ENCODE results near the gene C17orf50. TPM values are rescaled to one million over a fixed set of nuclear protein-coding genes. Genes with fewer than 3 reads are reported as not detected.

The C17orf50 gene
- total RNA-seq, 2 experiments from 2014 or later: not detected

GRCh38 chr17:35780950-35781349, 20.3 kb downstream of the C17orf50 start:
- peaks cover 5% of the 10 kb centered on the region for H3K36me3 Mint-ChIP-seq (ENCODE audit: low read depth)
- intact Hi-C loops (cut with DNase I, micrococcal nuclease): no loop called here
- no peaks in the 10 kb centered on the region for H3K9me3 Mint-ChIP-seq
- no peaks in the 10 kb centered on the region for H3K4me1 ChIP-seq (ENCODE audit: insufficient read depth, low read length)
- H3K27ac Mint-ChIP-seq: no peak overlapping the region
- CTCF ChIA-PET: interaction anchor here (1.5 kb wide), 1 partner anchor 34 kb away, joined by 3 read pairs; no protein-coding TSS in a partner anchor
- ATAC-seq (ENCODE audit: poor library complexity): no peak
- no peak for DNase-seq
- no peaks in the 10 kb centered on the region for H3K9me3 ChIP-seq (ENCODE audit: control insufficient read depth in 1 of 2, insufficient read depth in 1 of 2, low read length in 2 of 2)
- no peak for TF ChIP-seq CTCF (IDR thresholded peaks at IDR 0.05)
- H3K27me3 Mint-ChIP-seq: no peaks in the 10 kb centered on the region
- no peak overlapping the region for H3K4me3 ChIP-seq (ENCODE audit: low read length)
- H3K4me3 Mint-ChIP-seq: no peak overlapping the region
- no peaks in the 10 kb centered on the region for H3K4me1 Mint-ChIP-seq (ENCODE audit: low read depth)
- H3K27me3 ChIP-seq (ENCODE audit: control insufficient read depth in 1 of 2, insufficient read depth in 2 of 2, low read length in 2 of 2): no peaks in the 10 kb centered on the region
- POLR2A ChIA-PET: interaction anchor here (0.8 kb wide), 1 partner anchor 36 kb away, joined by 3 read pairs; no protein-coding TSS in a partner anchor
- no peaks in the 10 kb centered on the region for H3K36me3 ChIP-seq (ENCODE audit: insufficient read depth, low read length)
- H3K27ac ChIP-seq (ENCODE audit: low read depth in 1 of 2, low read length in 2 of 2): no peak overlapping the region

- intact Hi-C loops (cut with DNase I, micrococcal nuclease): no loop called here
- H3K36me3 ChIP-seq (ENCODE audit: insufficient read depth, low read length): no peaks in the 10 kb centered on the region
- no peaks in the 10 kb centered on the region for H3K9me3 ChIP-seq (ENCODE audit: control insufficient read depth in 1 of 2, insufficient read depth in 1 of 2, low read length in 2 of 2)
- ATAC-seq (ENCODE audit: poor library complexity) (no peak), DNase-seq (no peak)
- no peaks in the 10 kb centered on the region for H3K27me3 Mint-ChIP-seq
- H3K4me1 ChIP-seq (ENCODE audit: insufficient read depth, low read length): peaks cover 4% of the 10 kb centered on the region
- H3K27ac ChIP-seq (ENCODE audit: low read depth in 1 of 2, low read length in 2 of 2): no peak overlapping the region
- H3K27me3 ChIP-seq (ENCODE audit: control insufficient read depth in 1 of 2, insufficient read depth in 2 of 2, low read length in 2 of 2): no peaks in the 10 kb centered on the region
- no peak for TF ChIP-seq CTCF (IDR thresholded peaks at IDR 0.05)
- H3K4me3 Mint-ChIP-seq: no peak overlapping the region
- no peak overlapping the region for H3K4me3 ChIP-seq (ENCODE audit: low read length)
- POLR2A ChIA-PET: no interaction called here
- H3K27ac Mint-ChIP-seq: no peak overlapping the region
- no peaks in the 10 kb centered on the region for H3K36me3 Mint-ChIP-seq (ENCODE audit: low read depth)
- CTCF ChIA-PET: interaction anchor here (3.3 kb wide), 1 partner anchor 21 kb away, joined by 12 read pairs; no protein-coding TSS in a partner anchor
- H3K9me3 Mint-ChIP-seq: no peaks in the 10 kb centered on the region
- peaks cover 19% of the 10 kb centered on the region for H3K4me1 Mint-ChIP-seq (ENCODE audit: low read depth)
These were observed 24.2 kb downstream of the C17orf50 start for GRCh38 chr17:35784895-35785294.

- peaks cover under 1% of the 10 kb centered on the region for H3K27me3 Mint-ChIP-seq
- no peaks in the 10 kb centered on the region for H3K27me3 ChIP-seq (ENCODE audit: control insufficient read depth in 1 of 2, insufficient read depth in 2 of 2, low read length in 2 of 2)
- no peaks in the 10 kb centered on the region for H3K36me3 ChIP-seq (ENCODE audit: insufficient read depth, low read length)
- H3K9me3 Mint-ChIP-seq: no peaks in the 10 kb centered on the region
- H3K4me1 ChIP-seq (ENCODE audit: insufficient read depth, low read length): peaks cover 4% of the 10 kb centered on the region
- no peaks in the 10 kb centered on the region for H3K36me3 Mint-ChIP-seq (ENCODE audit: low read depth)
- no peak overlapping the region for H3K27ac ChIP-seq (ENCODE audit: low read depth in 1 of 2, low read length in 2 of 2)
- no peak for DNase-seq
- no peak overlapping the region for H3K4me3 Mint-ChIP-seq
- H3K9me3 ChIP-seq (ENCODE audit: control insufficient read depth in 1 of 2, insufficient read depth in 1 of 2, low read length in 2 of 2): no peaks in the 10 kb centered on the region
- no peak for TF ChIP-seq CTCF (IDR thresholded peaks at IDR 0.05)
- H3K27ac Mint-ChIP-seq: no peak overlapping the region
- CTCF ChIA-PET: interaction anchor here (3.3 kb wide), 1 partner anchor 23 kb away, joined by 12 read pairs; no protein-coding TSS in a partner anchor
- H3K4me3 ChIP-seq (ENCODE audit: low read length): no peak overlapping the region
- intact Hi-C loops (cut with DNase I, micrococcal nuclease): no loop called here
- peaks cover 23% of the 10 kb centered on the region for H3K4me1 Mint-ChIP-seq (ENCODE audit: low read depth)
- ATAC-seq (ENCODE audit: poor library complexity): no peak
- POLR2A ChIA-PET: interaction anchor here (1.1 kb wide), 1 partner anchor 15 kb away, joined by 3 read pairs; no protein-coding TSS in a partner anchor
These were observed 26.3 kb downstream of the C17orf50 start for GRCh38 chr17:35786941-35787432.

Measured in CD4-positive, alpha-beta T cell (primary cell).